ENCODE measurements around the gene IL23R. TPM values are rescaled to one million over a fixed set of nuclear protein-coding genes. Genes with fewer than 3 reads are reported as not detected.

IL23R gene
- total RNA-seq, 1 experiment from 2014 or later: not detected

- Histone ChIP-seq H3K27me3 (ENCODE audit: insufficient read depth, low read length) (no peaks in the 10 kb centered on the region), H3K36me3 (ENCODE audit: control insufficient read depth in 1 of 2, insufficient read depth in 2 of 2, low read length in 2 of 2) (no peaks in the 10 kb centered on the region), H3K9me2 (ENCODE audit: insufficient read depth) (no peaks in the 10 kb centered on the region), H4K20me1 (ENCODE audit: insufficient read depth) (no peaks in the 10 kb centered on the region), H3K27ac (ENCODE audit: low read depth, low read length) (no peak overlapping the region), H3K4me2 (ENCODE audit: low read length) (no peak overlapping the region), H3K9ac (ENCODE audit: low read length) (no peak overlapping the region), H3K4me1 (ENCODE audit: control insufficient read depth in 1 of 2, insufficient read depth in 2 of 2, low read length in 2 of 2) (no peaks in the 10 kb centered on the region), H3K79me2 (ENCODE audit: insufficient read depth, low read length) (no peaks in the 10 kb centered on the region), H3K9me3 (ENCODE audit: control insufficient read depth in 1 of 2, insufficient read depth in 1 of 2, low read depth in 1 of 2, low read length in 2 of 2) (no peaks in the 10 kb centered on the region), H3K4me3 (replicated peaks in 1 of 2; ENCODE audit: low read depth in 1 of 2, low read length in 2 of 2) (no peak overlapping the region), H2AFZ (ENCODE audit: low read depth, low read length, poor library complexity, severe bottlenecking) (no peak overlapping the region)
- ATAC-seq: no peak
- intact Hi-C loops (cut with micrococcal nuclease): no loop called here
- no peak for DNase-seq (ENCODE audit: low read depth, low spot score)
- POLR2A ChIA-PET: no interaction called here
- CTCF ChIA-PET: no interaction called here
- TF ChIP-seq CTCF (IDR thresholded peaks at IDR 0.05 in 2 of 3, conservative IDR thresholded peaks at IDR 0.05 in 1 of 3; ENCODE audit: borderline replicate concordance in 1 of 3, insufficient read depth in 1 of 3, low read depth in 2 of 3, low read length in 2 of 3): no peak
- TF ChIP-seq CEBPB (IDR thresholded peaks at IDR 0.05; ENCODE audit: low read depth): no peak
- no peak for TF ChIP-seq TCF7L2 (IDR thresholded peaks at IDR 0.05; ENCODE audit: borderline replicate concordance, extremely low read depth, insufficient read depth, insufficient read length)
- no peak for TF ChIP-seq EGR1 (IDR thresholded peaks at IDR 0.05; ENCODE audit: low read depth)
- no peak for TF ChIP-seq REST (IDR thresholded peaks at IDR 0.05; ENCODE audit: low read depth)
- TF ChIP-seq EZH2phosphoT487 (IDR thresholded peaks at IDR 0.05; ENCODE audit: borderline replicate concordance): no peak
- TF ChIP-seq SIN3A (IDR thresholded peaks at IDR 0.05; ENCODE audit: low read depth): no peak
- TF ChIP-seq CBX3 (IDR thresholded peaks at IDR 0.05; ENCODE audit: low read depth): no peak
- TF ChIP-seq YY1 (IDR thresholded peaks at IDR 0.05; ENCODE audit: extremely low read depth, insufficient replicate concordance, low read depth, low read length): no peak
- TF ChIP-seq, protein P1, sequence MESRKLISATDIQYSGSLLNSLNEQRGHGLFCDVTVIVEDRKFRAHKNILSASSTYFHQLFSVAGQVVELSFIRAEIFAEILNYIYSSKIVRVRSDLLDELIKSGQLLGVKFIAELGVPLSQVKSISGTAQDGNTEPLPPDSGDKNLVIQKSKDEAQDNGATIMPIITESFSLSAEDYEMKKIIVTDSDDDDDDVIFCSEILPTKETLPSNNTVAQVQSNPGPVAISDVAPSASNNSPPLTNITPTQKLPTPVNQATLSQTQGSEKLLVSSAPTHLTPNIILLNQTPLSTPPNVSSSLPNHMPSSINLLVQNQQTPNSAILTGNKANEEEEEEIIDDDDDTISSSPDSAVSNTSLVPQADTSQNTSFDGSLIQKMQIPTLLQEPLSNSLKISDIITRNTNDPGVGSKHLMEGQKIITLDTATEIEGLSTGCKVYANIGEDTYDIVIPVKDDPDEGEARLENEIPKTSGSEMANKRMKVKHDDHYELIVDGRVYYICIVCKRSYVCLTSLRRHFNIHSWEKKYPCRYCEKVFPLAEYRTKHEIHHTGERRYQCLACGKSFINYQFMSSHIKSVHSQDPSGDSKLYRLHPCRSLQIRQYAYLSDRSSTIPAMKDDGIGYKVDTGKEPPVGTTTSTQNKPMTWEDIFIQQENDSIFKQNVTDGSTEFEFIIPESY (IDR thresholded peaks at IDR 0.05; ENCODE audit: extremely low read depth, insufficient replicate concordance, low read length): no peak
- TF ChIP-seq RAD21 (IDR thresholded peaks at IDR 0.05; ENCODE audit: low read depth): no peak
- no peak for TF ChIP-seq POLR2A (IDR thresholded peaks at IDR 0.05; ENCODE audit: borderline replicate concordance, extremely low read depth, insufficient read depth, insufficient read length)
- TF ChIP-seq JUND (IDR thresholded peaks at IDR 0.05): no peak
- no peak for TF ChIP-seq ZFX (IDR thresholded peaks at IDR 0.05)
- no peak for TF ChIP-seq SRF (IDR thresholded peaks at IDR 0.05; ENCODE audit: low read depth)
- BruUV-seq (replicated peaks): no TSS peak
- RAD21 ChIA-PET (ENCODE audit: low non-redundant PET in 1 of 2, low total read pairs in 2 of 2, uncharacterized antibody in 2 of 2, unreplicated experiment in 2 of 2): no interaction called here
Measured at GRCh38 chr1:67171574-67171955, 5.3 kb downstream of the IL23R start.

All from HCT116 (cell line).